ENCODE data around the gene PLCB3.

GRCh38 chr11:64238076-64238475 lies 13.3 kb upstream of the PLCB3 start:
- no peak for TF ChIP-seq CTCF (IDR thresholded peaks at IDR 0.05 in 2 of 3, conservative IDR thresholded peaks at IDR 0.05 in 1 of 3; ENCODE audit: control insufficient read depth in 2 of 3, extremely low read depth in 1 of 3, insufficient read depth in 1 of 3, low read depth in 3 of 3, low read length in 3 of 3)
- TF ChIP-seq CBFB (IDR thresholded peaks at IDR 0.05; ENCODE audit: low read depth) = no peak
- no peak for TF ChIP-seq HDAC2 (IDR thresholded peaks at IDR 0.05)
- no peak for TF ChIP-seq ATF7 (IDR thresholded peaks at IDR 0.05; ENCODE audit: low read depth)
